ENCODE data around the gene POU2F1.
A peak's percentile ranks its signal among the peaks of the same experiment; 100 is the strongest.

Gene POU2F1

DNA sequence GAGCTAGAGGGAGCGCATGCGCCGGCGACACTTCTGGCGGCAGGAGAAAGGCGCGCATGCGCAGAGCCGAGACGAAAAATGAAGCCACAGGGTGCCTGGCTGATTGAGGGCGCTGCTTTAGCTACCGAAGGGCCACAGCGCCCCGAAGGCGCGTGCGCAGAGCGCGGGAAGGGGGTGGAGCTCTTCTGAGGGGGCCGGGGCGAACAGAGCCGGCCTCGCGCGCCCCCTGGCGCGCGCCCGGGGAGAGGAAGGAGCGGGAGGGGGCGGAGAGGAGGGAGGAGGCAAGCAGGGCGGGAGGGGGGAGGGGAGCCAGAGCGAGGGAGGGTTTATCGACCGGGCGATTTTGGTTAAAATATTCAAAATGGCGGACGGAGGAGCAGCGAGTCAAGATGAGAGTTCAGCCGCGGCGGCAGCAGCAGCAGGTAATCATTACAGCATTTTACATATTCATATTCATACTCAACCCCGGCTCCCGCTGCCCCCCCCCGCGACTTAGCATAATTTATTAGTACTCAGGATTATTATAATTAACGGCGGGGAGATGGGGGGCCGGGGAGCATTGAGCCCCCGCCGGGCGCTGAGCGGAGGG lies at the start of gene POU2F1:
Gene POU2F1 (plus strand): TSS at position 350 of the 589 bp plus-strand sequence. CDS start 12 bp downstream, at position 362.
- peak; percentile 100 for DNase-seq (ENCODE audit: low spot score)

- no peak for DNase-seq (ENCODE audit: low spot score)
Observed at GRCh38 chr1:167171286-167171929, 49.3 kb upstream of the POU2F1 start.

DNA sequence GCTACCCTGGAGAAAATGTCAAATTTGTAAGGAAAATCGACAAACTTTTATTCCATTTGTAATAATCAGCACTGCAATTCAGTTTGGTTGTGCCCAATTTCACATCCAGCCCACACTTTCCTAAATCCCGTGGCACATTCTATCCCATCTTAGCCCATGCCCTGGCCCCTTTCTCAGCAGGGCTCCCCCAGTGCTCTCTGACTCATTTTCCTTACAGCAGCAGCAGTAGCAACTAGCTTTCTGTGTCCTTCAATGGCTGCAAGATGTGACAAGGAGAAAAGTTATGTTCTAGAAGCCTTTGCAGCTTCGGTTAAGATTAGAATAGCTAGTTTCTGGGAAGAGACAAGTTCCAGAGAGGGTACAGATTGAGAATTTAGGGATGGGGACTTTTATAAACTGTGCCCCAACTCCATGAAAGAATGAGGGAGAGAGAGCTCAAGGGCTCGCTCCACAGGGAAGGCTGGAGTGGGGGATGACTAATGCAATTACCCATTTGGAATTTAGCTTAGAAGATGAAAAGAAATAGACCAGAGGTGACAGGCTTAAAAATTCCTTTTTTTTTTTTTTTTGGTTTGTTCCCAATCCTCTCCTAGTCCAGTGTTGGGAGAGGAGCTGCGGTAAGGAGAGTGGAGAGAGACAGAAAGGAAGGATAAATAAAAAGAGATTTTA lies 47.0 kb upstream of the POU2F1 start:
- DNase-seq (ENCODE audit: low spot score), result no peak

DNA sequence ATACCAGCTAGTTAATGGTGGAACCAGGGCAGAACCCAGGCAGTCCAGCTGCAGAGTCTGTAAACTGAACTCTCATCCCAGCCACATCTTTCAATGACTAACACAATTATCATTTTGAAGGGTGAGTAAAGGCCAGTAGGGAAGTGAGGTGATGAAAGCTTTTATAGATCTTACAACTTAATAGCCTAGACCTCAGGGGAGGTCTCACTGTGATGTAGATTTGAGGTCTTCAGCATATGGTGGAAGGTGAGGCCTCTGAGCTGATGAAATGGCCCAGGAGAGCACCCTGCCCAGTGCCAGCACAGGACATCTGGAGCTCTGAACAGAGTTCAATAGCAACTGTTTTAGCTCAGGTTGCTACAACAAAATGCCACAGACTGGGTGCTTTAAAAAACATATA lies 44.8 kb upstream of the POU2F1 start:
- no peak for DNase-seq (ENCODE audit: low spot score)

DNA sequence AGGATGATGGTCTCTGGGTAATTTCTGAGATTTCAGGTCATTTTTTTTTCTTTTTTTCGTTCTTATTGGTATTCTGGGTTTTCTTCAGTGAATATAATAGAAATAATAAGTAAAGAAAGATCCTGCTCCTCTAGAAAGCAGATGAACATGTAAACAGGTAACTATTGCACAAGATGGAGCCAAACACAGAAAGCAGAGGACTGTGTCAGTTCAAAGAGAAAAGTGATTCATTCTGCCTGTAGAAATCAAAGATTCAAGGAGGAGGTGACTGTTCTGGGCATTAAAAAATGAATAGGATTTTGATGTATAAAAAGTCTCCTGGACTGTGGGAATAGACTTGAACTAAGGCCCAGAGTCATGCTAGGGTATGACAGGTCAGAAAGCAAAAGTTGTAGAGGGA lies 41.9 kb upstream of the POU2F1 start:
- DNase-seq (ENCODE audit: low spot score), result no peak

- DNase-seq (ENCODE audit: low spot score), result no peak
Observed at GRCh38 chr1:167182571-167183320, 37.9 kb upstream of the POU2F1 start.

DNA sequence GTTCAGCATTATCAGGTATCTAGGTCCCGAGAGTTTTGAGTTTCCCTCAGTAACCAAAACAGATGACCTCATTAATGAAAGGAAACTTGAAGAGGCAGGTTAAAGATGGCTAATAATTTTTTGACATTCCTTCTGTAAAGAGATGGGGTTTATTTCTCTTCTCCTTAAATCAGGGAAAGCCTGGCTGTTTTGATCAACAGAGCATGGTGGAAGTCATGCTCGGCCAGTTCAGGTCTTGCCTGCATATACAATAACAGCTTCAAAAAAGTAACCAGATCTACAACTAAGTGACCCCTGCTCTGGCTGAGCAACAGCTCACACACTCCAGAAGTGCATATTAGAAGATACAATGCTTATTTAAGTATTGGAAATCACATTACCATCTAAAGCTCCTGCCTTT lies 36.6 kb upstream of the POU2F1 start:
- DNase-seq (ENCODE audit: low spot score), result no peak

GRCh38 chr1:167185062-167185461 lies 35.6 kb upstream of the POU2F1 start:
- no peak for DNase-seq (ENCODE audit: low spot score)

DNA sequence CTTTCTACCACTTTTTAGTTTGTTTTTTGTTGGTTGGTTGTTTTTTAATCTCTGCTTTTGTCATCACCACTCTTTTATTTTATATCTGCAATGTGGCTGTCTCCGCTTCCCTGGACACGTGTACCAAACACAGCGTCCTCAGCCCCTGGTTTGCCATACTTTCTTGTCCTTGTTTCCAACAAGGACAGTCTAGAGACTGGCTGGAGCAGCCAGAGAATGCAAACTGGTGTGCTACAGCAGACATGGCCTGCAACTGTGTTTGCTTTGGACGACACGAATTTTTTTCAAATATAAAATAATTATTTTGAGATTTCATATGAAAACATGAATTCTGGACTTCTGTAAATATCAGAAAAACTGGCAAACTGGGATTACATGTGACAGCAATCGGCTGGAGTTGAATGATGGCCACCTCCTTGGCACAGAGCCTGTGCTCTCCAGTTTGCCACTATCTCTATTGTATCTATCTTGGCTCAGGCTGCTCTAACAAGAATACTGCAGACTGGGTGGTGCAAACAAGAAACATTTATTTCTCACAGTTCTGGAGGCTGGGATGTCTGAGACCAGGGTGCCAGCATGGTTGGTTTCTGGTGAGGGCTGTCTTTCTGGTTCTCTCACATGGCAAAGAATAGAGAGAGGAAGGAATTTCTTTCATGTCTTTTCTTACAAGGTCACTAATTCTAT lies 34.6 kb upstream of the POU2F1 start:
- no peak for DNase-seq (ENCODE audit: low spot score)

DNA sequence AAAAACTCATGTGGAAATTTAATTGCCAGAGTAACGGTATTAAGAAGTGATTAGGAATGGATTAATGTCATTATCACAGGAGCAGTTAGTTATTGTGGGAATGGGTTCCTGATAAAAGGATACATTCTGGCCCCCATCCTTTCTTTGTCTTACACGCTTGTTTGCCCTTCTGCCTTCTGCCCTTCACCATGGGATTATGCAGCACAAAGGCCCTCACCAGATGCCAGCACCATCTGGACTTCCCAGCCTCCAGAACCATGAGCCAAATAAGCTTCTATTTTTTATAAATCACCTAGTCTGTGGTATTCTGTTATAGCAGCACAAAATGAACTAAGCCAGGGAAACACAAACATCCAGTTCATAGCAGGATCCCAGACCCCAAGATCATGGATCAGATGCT lies 33.9 kb upstream of the POU2F1 start:
- no peak for DNase-seq (ENCODE audit: low spot score)

GRCh38 chr1:167190747-167191237 lies 29.9 kb upstream of the POU2F1 start:
- no peak for DNase-seq (ENCODE audit: low spot score)

DNA sequence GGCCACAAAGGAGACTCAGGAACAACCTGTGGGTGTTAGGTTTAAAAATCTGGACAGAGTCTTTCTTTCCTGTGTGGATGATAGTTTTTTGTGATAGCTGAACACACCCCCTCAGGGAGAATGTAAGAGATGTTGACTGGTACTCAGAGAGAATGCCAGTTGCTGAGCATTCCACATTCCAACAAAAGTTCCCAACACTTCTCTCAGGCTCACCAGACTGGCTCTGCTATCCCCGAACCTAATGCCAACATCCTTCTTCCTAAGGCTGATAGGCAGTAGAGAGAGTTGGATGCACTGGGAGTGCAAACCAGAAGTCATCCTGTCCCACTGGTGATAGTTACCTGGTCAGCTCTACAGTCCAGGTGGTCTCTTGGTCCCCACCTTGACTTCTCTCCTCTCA lies 28.7 kb upstream of the POU2F1 start:
- no peak for DNase-seq (ENCODE audit: low spot score)

DNA sequence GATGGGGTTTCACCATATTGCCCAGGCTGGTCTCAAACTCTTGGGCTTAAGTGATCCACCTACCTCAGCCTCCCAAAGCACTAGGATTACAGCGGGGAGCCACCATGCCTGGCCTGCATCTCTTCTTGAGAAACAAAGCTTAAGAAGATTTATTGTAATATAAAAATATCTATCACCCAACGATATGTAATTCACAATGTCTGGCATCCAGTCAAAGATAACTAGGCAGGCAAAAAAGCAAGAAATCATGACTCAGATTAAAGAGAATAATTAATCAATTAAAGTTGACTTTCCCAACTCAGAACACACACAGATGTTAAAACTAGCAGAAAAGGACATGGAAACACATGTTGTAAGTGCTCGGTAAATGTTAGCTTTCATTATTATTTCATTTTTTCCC lies 26.5 kb upstream of the POU2F1 start:
- DNase-seq (ENCODE audit: low spot score), result no peak

DNA sequence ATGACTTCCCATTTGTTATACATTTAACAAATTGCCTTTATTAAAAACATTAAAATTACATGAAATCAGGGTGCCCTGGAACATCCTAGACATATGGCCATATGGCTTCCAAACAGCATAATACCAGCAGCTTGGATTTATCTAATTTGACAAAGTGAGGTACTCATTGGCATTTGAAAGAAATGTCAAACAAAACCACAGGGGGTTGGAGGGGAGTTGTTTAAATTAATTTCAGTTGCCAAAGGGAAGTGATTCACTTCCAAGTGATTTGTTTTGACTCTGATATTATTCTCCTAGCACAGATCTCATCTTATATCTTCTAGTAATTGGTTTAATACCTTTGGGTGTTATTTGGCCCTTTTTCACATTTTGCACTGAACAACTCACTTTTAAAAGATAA lies 24.5 kb upstream of the POU2F1 start:
- no peak for DNase-seq (ENCODE audit: low spot score)

DNA sequence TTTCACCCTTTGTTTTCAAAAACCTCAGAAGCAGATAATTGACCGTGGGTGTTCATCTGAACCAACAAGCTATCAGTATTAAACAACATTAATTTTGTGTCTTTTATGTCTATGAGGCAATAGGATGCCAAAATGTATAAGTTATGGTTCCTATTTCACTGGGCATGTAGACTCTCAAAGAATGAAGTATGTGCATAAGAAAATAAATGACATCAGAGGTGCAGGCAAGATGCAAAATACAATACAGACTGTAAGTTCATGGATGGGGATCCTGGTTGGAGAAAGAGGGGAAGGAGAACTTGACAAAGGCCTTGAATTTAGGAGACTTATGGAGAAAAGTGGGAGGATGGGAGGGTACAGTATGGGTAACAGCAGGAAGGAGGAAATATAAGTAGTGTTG lies 23.4 kb upstream of the POU2F1 start:
- no peak for DNase-seq (ENCODE audit: low spot score)

DNA sequence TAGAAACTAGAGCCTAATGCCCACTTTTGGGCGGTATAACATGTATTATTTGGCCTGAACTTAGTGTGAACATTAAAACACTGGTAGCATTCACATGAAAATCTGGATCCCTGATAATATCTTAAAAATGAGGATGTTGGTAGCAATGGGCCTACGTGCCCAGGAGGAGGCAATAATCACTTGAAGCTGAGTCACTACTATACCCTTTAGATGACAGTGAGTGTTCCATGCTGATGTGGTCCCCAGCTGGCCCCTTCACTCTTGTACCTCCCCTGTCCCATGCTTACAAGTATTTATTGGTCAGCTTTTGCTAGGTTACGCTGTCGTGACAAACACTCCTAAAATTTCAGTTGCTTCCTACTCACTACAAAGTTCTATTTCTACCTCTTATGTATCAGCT lies 23.0 kb upstream of the POU2F1 start:
- DNase-seq (ENCODE audit: low spot score), result no peak

DNA sequence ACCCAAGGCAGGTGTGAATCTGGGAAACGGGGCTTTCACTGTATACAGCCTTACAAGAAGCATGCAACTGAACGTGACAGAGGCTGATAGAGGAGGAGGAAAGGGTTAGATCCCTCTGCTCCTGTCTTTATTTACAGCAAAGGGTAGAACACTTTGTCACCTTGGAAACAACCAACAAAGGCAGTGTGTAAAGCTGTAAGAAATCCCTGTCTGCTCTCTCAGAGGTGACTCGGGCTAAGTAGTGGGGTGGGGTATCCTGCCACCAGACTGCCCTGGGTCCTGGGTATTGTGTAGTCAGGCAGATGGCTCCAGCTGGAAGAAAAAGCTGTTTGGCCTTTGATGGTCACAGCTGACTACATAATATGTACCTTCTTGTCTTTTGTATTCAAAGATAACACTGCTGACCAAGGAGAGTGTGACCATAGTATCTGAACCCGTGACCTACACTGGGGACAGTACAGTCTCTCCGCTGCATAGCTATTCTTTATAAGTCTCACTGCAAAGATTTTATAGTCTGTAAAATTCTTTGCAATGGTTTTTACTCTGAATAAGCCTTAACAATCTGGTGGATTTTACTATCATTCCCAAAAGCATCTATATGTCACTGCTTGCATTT lies 22.1 kb upstream of the POU2F1 start:
- no peak for DNase-seq (ENCODE audit: low spot score)

DNA sequence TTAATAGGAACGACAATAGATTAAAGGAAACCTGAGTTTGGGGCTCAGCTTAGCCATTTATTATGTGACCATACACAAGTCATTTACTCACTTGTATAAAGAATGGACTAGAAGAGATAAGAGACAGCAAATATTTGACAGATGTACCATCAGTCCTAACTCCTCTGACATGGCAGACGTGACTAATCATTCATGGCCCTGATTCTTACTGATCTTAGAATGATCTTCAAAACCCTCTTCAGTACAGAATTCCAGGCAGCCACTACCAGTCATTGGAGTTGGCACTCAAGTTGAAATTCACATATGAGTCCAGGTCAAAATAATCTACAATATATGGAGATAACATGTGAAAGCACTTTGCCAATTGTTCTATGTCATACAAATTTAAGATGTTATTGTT lies 21.0 kb upstream of the POU2F1 start:
- no peak for DNase-seq (ENCODE audit: low spot score)

GRCh38 chr1:167200272-167200671 lies 20.4 kb upstream of the POU2F1 start:
- DNase-seq (ENCODE audit: low spot score), result no peak

DNA sequence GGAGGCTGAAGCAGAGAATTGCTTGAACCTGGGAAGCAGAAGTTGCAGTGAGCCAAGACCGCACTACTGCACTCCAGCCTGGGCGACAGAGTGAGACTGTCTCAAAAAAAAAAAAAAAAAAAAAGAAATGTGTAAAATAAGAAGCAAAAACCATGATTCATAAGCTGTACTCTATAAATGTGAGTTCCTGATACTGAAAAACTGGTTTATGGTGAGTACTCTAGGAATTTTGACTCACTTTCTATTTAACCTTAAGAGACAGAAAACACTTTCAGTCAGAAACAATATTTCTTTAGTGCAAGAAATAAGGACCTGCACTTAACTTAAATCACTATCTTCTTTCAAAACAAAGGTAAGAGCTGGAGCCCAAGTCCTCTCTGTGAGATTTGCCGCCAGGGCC lies 19.9 kb upstream of the POU2F1 start:
- no peak for DNase-seq (ENCODE audit: low spot score)

DNA sequence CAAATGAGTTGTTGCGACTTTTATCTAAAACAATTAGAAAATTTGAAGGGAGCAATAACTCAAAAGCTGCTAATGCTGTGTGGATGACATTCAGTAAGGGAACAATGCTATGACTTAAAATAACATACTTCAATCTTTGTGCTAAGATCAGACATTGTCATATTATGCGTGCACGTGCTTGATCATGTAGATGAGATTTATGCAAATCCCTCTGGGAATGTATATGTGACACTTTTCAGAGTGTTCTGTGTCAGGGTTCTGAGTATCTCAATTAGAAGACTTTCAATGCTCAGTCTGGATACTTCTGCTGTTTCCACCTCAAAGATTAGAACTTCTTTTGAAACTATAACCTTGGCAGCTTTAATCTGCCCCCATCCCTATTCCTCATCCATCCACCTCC lies 18.6 kb upstream of the POU2F1 start:
- DNase-seq (ENCODE audit: low spot score), result no peak
